GM19467 (cell line): Measurements from ENCODE around the gene WBP1L.
"Not testable (repeated sequence)": the region's sequence is repeated elsewhere in the genome, so short reads cannot be mapped to it uniquely, and the experiment has no call there.

Experiments used
- ATAC-seq: cut with Tn5 transposase; IDR thresholded peaks from one replicate; pipeline ENCODE4 v1.9.1; 2021; ENCODE audit warnings: mild to moderate bottlenecking, moderate library complexity; ENCODE audit not compliant: unreplicated experiment

WBP1L gene

GRCh38 chr10:102802920-102803534 is 59.3 kb downstream of the WBP1L start:
- ATAC-seq, result no peak

GRCh38 chr10:102804382-102805055 is 60.8 kb downstream of the WBP1L start:
- ATAC-seq, result no peak

- no peak for ATAC-seq
Measured at GRCh38 chr10:102808380-102808779, 64.6 kb downstream of the WBP1L start.

GRCh38 chr10:102811346-102811745 is 67.6 kb downstream of the WBP1L start:
- ATAC-seq, result no peak

- no peak for ATAC-seq
Measured at GRCh38 chr10:102812231-102812876, 68.6 kb downstream of the WBP1L start.

GRCh38 chr10:102813017-102813541 is 69.3 kb downstream of the WBP1L start:
- ATAC-seq, result no peak

GRCh38 chr10:102813734-102814452 is 70.1 kb downstream of the WBP1L start:
- ATAC-seq, result no peak

DNA sequence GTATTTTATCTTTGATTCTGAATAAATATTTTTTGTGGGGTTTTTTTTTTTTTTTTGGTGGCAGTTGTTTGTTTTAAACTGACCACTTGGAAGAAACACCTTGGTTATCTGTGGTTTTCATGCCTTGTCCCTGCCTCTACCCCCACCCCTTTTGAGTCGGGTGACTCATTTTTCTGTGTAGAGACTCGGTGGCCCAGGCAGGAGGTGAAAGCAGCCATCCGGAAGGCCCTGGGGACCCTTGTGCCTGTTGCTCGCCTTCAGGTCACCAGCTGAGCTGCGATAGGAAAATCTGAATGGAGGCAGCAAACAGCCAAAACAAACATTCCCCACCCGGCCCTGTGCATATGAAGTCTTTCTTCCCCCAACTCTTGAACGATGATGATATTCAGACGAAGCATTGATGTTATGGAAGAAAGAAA is 70.7 kb downstream of the WBP1L start:
- no peak for ATAC-seq

- ATAC-seq, result no peak
Measured at GRCh38 chr10:102814873-102815661, 71.3 kb downstream of the WBP1L start.

DNA sequence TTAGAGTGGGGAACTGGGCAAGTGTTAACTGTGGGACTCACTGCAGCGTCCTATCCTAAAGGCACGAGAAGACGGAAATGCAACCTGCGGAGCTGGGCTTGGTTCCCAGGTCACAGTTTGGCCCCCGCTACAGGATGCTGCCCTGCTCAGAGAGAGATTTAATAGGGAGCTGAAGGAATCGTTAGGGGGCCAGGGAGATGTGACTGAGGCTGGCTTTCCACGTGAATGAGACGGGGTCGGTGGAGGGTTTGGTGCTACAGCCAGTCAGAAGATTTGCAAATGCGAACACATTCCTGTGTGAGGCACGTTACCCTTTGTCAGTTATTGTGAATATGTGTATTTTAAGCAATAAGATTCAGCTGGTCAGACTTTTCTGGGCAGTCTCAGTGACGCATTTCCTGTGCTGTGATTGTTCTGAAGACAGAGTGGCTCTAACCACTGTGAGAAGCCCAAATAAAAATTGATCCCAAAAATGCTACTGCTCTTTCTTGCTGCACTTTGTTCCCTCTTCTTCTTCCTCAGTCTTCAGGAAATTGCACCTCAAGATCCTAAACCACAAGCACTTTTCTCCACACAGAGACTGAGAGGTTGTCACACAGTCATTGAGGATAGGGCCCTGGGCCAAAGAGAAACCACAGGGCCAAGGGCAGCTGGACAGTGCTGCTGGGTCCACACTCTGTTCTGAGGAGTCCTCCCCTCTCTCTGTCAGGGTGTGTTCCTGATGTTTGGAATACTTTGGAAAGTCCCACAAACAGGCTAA is 72.2 kb downstream of the WBP1L start:
- ATAC-seq, result no peak

DNA sequence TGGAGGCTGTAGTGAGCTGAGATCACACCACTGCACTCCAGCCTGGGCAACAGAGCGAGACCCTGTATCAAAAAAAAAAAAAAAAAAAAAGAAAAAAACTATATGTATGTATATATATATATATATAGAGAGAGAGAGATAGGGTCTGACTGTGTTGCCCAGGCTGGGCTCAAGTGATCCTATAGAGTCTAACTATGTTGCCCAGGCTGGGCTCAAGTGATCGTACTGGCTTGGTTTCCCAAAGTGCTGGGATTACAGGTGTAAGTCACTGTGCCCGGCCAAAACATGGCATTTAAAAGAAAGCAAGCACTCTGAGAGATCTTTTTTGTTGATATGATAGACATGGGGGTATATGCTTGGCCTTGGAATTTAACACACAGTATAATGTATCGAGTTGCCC is 73.4 kb downstream of the WBP1L start:
- ATAC-seq, result no peak

GRCh38 chr10:102819054-102819453 is 75.3 kb downstream of the WBP1L start:
- ATAC-seq, result no peak

- ATAC-seq, result not testable (repeated sequence)
Measured at GRCh38 chr10:102820008-102820407, 76.3 kb downstream of the WBP1L start.

DNA sequence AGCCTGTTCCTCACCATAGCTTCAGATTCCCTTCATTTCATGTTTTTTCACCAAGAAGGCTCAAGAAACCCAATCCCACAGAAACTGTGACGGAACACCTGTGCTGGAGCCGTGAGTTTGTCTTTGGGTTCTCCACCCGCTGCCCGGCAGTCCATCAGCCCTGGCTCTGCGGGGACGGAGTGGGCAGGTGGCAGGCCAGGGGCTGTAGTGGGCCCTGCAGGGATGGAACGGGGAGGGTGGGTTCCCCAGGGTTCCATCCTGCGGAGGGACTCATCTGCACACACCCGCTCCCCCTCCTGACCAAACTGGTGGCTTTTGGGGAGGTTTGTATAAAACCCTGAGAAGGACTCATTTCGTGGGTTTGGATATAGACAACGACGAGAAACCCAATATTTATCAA is 78.5 kb downstream of the WBP1L start:
- no peak for ATAC-seq

GRCh38 chr10:102824664-102825063 is 80.9 kb downstream of the WBP1L start:
- ATAC-seq, result no peak

- no peak for ATAC-seq
Measured at GRCh38 chr10:102826148-102826796, 82.5 kb downstream of the WBP1L start.

- no peak for ATAC-seq
Measured at GRCh38 chr10:102827597-102827975, 83.8 kb downstream of the WBP1L start.

GRCh38 chr10:102831322-102832071 is 87.7 kb downstream of the WBP1L start:
- no peak for ATAC-seq

- no peak for ATAC-seq
Measured at GRCh38 chr10:102832248-102832647, 88.5 kb downstream of the WBP1L start.
